HG02973 (cell line): ENCODE results near the gene RPTOR.
"Not testable (repeated sequence)": the region's sequence is repeated elsewhere in the genome, so short reads cannot be mapped to it uniquely, and the experiment has no call there.

Source experiments
- ATAC-seq: cut with Tn5 transposase; IDR thresholded peaks from one replicate; pipeline ENCODE4 v1.9.1; 2021; ENCODE audit warnings: moderate library complexity; ENCODE audit not compliant: unreplicated experiment

The RPTOR gene

GRCh38 chr17:80755650-80756405 is 211.2 kb downstream of the RPTOR start:
- ATAC-seq: no peak

- ATAC-seq: no peak
These were observed 214.1 kb downstream of the RPTOR start for GRCh38 chr17:80758481-80759376.

- ATAC-seq: no peak
These were observed 214.7 kb downstream of the RPTOR start for GRCh38 chr17:80759377-80759673.

GRCh38 chr17:80760511-80760911 is 215.9 kb downstream of the RPTOR start:
- ATAC-seq: no peak

- ATAC-seq: no peak
These were observed 216.7 kb downstream of the RPTOR start for GRCh38 chr17:80761110-80761871.

- ATAC-seq: no peak
These were observed 217.4 kb downstream of the RPTOR start for GRCh38 chr17:80762076-80762475.

GRCh38 chr17:80763293-80763867 is 218.7 kb downstream of the RPTOR start:
- ATAC-seq: no peak

GRCh38 chr17:80764627-80765145 is 220.0 kb downstream of the RPTOR start:
- ATAC-seq: not testable (repeated sequence)

GRCh38 chr17:80765241-80765961 is 220.8 kb downstream of the RPTOR start:
- ATAC-seq: no peak

GRCh38 chr17:80766290-80766855 is 221.7 kb downstream of the RPTOR start:
- no peak for ATAC-seq

- ATAC-seq: no peak
These were observed 223.8 kb downstream of the RPTOR start for GRCh38 chr17:80768389-80768788.

- no peak for ATAC-seq
These were observed 224.3 kb downstream of the RPTOR start for GRCh38 chr17:80768936-80769335.

GRCh38 chr17:80769516-80769915 is 224.9 kb downstream of the RPTOR start:
- no peak for ATAC-seq

GRCh38 chr17:80769936-80770625 is 225.4 kb downstream of the RPTOR start:
- ATAC-seq: no peak

GRCh38 chr17:80770881-80771611 is 226.4 kb downstream of the RPTOR start:
- no peak for ATAC-seq

GRCh38 chr17:80771612-80772005 is 227.0 kb downstream of the RPTOR start:
- no peak for ATAC-seq

GRCh38 chr17:80772906-80773242 is 228.2 kb downstream of the RPTOR start:
- no peak for ATAC-seq

- ATAC-seq: no peak
These were observed 228.8 kb downstream of the RPTOR start for GRCh38 chr17:80773243-80773991.
